Trophoblast cell (in vitro differentiated cells and primary cell): ENCODE results near the gene SUPT20H.

Experiments
- DNase-seq, 2 donors: peaks; one replicate each; pipeline ENCODE4 v3.0.0-alpha.2; 2016
- H2AFZ ChIP-seq: 2 replicates; pipeline ENCODE4 v1.6.1; 2013; ENCODE audit warnings: low read length, moderate library complexity, mild to moderate bottlenecking; ENCODE audit not compliant: insufficient read depth, poor library complexity
- H2AK5ac ChIP-seq: 2 replicates; pipeline ENCODE4 v1.6.1; 2013; ENCODE audit warnings: mild to moderate bottlenecking, low read length
- H2BK120ac ChIP-seq: 2 replicates; pipeline ENCODE4 v1.6.1; 2013; ENCODE audit warnings: low read length, mild to moderate bottlenecking, moderate library complexity; ENCODE audit not compliant: insufficient read depth, poor library complexity
- H2BK12ac ChIP-seq: 2 replicates; pipeline ENCODE4 v1.6.1; 2013; ENCODE audit warnings: mild to moderate bottlenecking, low read length, moderate library complexity
- H2BK5ac ChIP-seq: 2 replicates; pipeline ENCODE4 v1.6.1; 2013; ENCODE audit warnings: low read length, low read depth, moderate library complexity, mild to moderate bottlenecking; ENCODE audit not compliant: poor library complexity
- H3K14ac ChIP-seq: 2 replicates; pipeline ENCODE4 v1.6.1; 2013; ENCODE audit warnings: mild to moderate bottlenecking, low read length
- H3K18ac ChIP-seq: 2 replicates; pipeline ENCODE4 v1.6.1; 2013; ENCODE audit warnings: mild to moderate bottlenecking, low read length
- H3K23ac ChIP-seq: 2 replicates; pipeline ENCODE4 v1.6.1; 2013; ENCODE audit warnings: low read length
- H3K27ac ChIP-seq: 2 replicates; pipeline ENCODE4 v1.5.1; 2013; ENCODE audit warnings: low read depth, mild to moderate bottlenecking, inconsistent platforms, low read length, moderate library complexity
- H3K27me3 ChIP-seq: 2 replicates; pipeline ENCODE4 v1.6.1; 2013; ENCODE audit warnings: inconsistent platforms, mild to moderate bottlenecking, low read length, moderate library complexity; ENCODE audit not compliant: insufficient read depth
- H3K36me3 ChIP-seq, 2 experiments: 1 replicate in 1 of 2; 2 replicates in 1 of 2; pipeline ENCODE4 v1.6.1; 2013; ENCODE audit warnings: low read length in 2 of 2, mild to moderate bottlenecking in 2 of 2, moderate library complexity in 1 of 2; ENCODE audit not compliant: insufficient read depth in 2 of 2, control insufficient read depth in 1 of 2
- H3K4ac ChIP-seq: 2 replicates; pipeline ENCODE4 v1.6.1; 2013; ENCODE audit warnings: low read depth, mild to moderate bottlenecking, low read length, moderate library complexity
- H3K4me1 ChIP-seq, 2 experiments: 1 replicate in 1 of 2; 2 replicates in 1 of 2; pipeline ENCODE4 v1.6.1; 2013; ENCODE audit warnings: low read length in 2 of 2, mild to moderate bottlenecking in 2 of 2, moderate library complexity in 1 of 2; ENCODE audit not compliant: insufficient read depth in 2 of 2, control insufficient read depth in 1 of 2
- H3K4me2 ChIP-seq: 2 replicates; pipeline ENCODE4 v1.6.1; 2013; ENCODE audit warnings: inconsistent platforms, mild to moderate bottlenecking, low read length, moderate library complexity
- H3K4me3 ChIP-seq: 2 replicates; pipeline ENCODE4 v1.5.1; 2013; ENCODE audit warnings: mild to moderate bottlenecking, low read depth, low read length, inconsistent platforms
- H3K79me1 ChIP-seq: one replicate; pipeline ENCODE4 v1.6.1; 2013; ENCODE audit warnings: low read length
- H3K79me2 ChIP-seq: 2 replicates; pipeline ENCODE4 v1.6.1; 2013; ENCODE audit warnings: low read length, mild to moderate bottlenecking; ENCODE audit not compliant: control insufficient read depth, insufficient read depth, poor library complexity
- H3K9ac ChIP-seq: 2 replicates; pipeline ENCODE4 v1.6.1; 2013; ENCODE audit warnings: mild to moderate bottlenecking, low read length
- H3K9me3 ChIP-seq: 2 replicates; pipeline ENCODE4 v1.6.1; 2013; ENCODE audit warnings: low read depth, mild to moderate bottlenecking, control low read depth, inconsistent platforms, low read length; ENCODE audit not compliant: insufficient read depth
- H4K12ac ChIP-seq: 2 replicates; pipeline ENCODE4 v1.6.1; 2013; ENCODE audit warnings: low read depth, mild to moderate bottlenecking, low read length, moderate library complexity
- H4K8ac ChIP-seq: 2 replicates; pipeline ENCODE4 v1.6.1; 2013; ENCODE audit warnings: low read depth, mild to moderate bottlenecking, low read length, moderate library complexity
- H4K91ac ChIP-seq: one replicate; pipeline ENCODE4 v1.6.1; 2013; ENCODE audit warnings: low read depth, mild to moderate bottlenecking, low read length, moderate library complexity
- WGBS: extraction: QIAGEN DNeasy Blood & Tissue Kit; methylation state at CpG from one replicate; pipeline ENCODE4 v1.1.7; 2013; ENCODE audit warnings: missing lambda C conversion rate; ENCODE audit not compliant: insufficient read length, insufficient coverage; ENCODE audit errors: extremely low coverage; 5-methylcytosine and 5-hydroxymethylcytosine counted together

Gene SUPT20H

DNA sequence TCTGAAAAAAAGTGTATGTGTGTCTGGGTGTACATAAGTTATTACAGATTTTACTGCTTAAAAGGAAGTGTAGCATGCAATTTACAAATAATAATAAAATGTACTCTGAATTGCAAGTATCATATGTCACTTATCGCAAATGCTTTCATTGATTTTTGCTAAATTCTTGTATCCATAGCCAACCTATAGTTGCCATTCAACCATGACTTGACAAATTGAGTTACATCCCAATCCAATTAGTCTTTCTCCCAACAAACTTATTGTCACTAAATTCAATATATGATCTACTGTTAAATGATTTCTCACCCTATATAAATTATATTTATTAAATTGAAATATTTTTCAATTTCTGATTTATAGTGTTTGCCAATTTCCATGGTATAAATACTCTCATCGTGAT lies 17.3 kb upstream of the SUPT20H start:
- H3K14ac ChIP-seq: no peak overlapping the region
- no CpG with 5 or more reads among the region's 2 CpGs for WGBS
- H3K23ac ChIP-seq: no peak overlapping the region
- H3K4me1 ChIP-seq: no peaks in the 10 kb centered on the region
- H4K91ac ChIP-seq: no peak overlapping the region
- H2BK5ac ChIP-seq: no peak overlapping the region
- H3K27ac ChIP-seq: no peak overlapping the region
- H2BK120ac ChIP-seq: no peak overlapping the region
- no peak overlapping the region for H4K12ac ChIP-seq
- no peaks in the 10 kb centered on the region for H3K79me2 ChIP-seq
- no peak overlapping the region for H3K9ac ChIP-seq
- DNase-seq: no peak
- H2AK5ac ChIP-seq: no peak overlapping the region
- H3K4ac ChIP-seq: no peak overlapping the region
- no peak overlapping the region for H4K8ac ChIP-seq
- H3K36me3 ChIP-seq: no peaks in the 10 kb centered on the region
- no peak overlapping the region for H2BK12ac ChIP-seq
- H3K27me3 ChIP-seq: no peaks in the 10 kb centered on the region
- no peak overlapping the region for H3K4me3 ChIP-seq
- H2AFZ ChIP-seq: no peak overlapping the region
- no peak overlapping the region for H3K18ac ChIP-seq
- no peaks in the 10 kb centered on the region for H3K79me1 ChIP-seq
- no peaks in the 10 kb centered on the region for H3K9me3 ChIP-seq
- no peak overlapping the region for H3K4me2 ChIP-seq

DNA sequence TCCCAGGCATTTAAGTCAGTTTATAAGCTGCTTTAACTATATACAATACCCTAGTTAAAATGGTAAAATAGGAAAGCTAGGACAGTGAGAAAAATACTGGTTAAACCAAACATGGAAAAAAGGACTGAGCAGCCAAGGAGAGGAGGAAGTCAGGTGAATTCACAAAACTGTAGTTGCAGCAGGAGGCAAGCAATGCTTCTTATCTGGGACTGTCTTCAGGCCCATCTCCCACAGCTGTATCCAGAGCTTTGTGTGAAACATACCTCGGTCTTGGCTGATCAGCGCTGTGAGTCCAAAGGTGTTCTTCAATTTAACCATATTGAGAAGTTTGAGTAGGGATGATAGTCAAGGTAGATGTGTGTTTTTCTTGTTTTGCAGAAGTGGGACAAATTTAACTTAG lies 15.7 kb upstream of the SUPT20H start:
- Histone ChIP-seq H3K4me3 (no peak overlapping the region), H2BK5ac (no peak overlapping the region), H2BK12ac (no peak overlapping the region), H3K36me3 (no peaks in the 10 kb centered on the region), H3K79me1 (no peaks in the 10 kb centered on the region), H3K9me3 (no peaks in the 10 kb centered on the region), H2AFZ (no peak overlapping the region), H3K4me1 (no peaks in the 10 kb centered on the region), H3K27ac (no peak overlapping the region), H4K12ac (no peak overlapping the region), H3K27me3 (no peaks in the 10 kb centered on the region), H3K23ac (no peak overlapping the region), H2BK120ac (no peak overlapping the region), H3K79me2 (peaks cover 1% of the 10 kb centered on the region), H3K4ac (no peak overlapping the region), H4K91ac (no peak overlapping the region), H2AK5ac (no peak overlapping the region), H3K14ac (no peak overlapping the region), H3K18ac (no peak overlapping the region), H3K4me2 (no peak overlapping the region), H3K9ac (no peak overlapping the region), H4K8ac (no peak overlapping the region)
- no CpG with 5 or more reads among the region's 2 CpGs for WGBS
- DNase-seq: no peak

DNA sequence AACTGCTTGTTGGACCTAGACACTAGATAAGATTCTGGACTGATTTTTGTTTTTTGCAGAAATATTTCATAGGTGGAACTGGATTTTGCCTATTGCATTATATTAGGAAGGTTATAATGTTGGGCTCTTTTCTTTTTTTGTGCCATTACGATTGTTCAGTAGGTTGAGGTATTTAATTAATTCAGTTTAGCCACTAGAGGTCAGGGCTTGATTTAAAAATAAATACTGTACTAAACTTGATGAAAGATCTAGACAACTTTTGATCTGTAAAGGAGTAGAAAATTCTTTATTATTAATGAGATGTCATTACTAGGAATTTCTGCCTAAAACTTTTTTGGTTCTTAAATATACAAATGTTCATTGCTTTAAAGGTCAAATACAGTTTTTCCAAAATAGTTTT lies 15.2 kb upstream of the SUPT20H start:
- Histone ChIP-seq H3K9ac (no peak overlapping the region), H3K27me3 (no peaks in the 10 kb centered on the region), H4K8ac (no peak overlapping the region), H4K91ac (no peak overlapping the region), H2BK5ac (no peak overlapping the region), H3K79me2 (peaks cover 1% of the 10 kb centered on the region), H3K18ac (no peak overlapping the region), H3K23ac (no peak overlapping the region), H3K14ac (no peak overlapping the region), H3K27ac (no peak overlapping the region), H4K12ac (no peak overlapping the region), H3K4ac (no peak overlapping the region), H2BK12ac (no peak overlapping the region), H3K4me3 (no peak overlapping the region), H2BK120ac (no peak overlapping the region), H3K4me2 (no peak overlapping the region), H3K9me3 (no peaks in the 10 kb centered on the region), H3K4me1 (no peaks in the 10 kb centered on the region), H2AK5ac (no peak overlapping the region), H3K79me1 (no peaks in the 10 kb centered on the region), H3K36me3 (no peaks in the 10 kb centered on the region), H2AFZ (no peak overlapping the region)
- peak in 1 of 2 donors; percentile 13 for DNase-seq
- WGBS: no CpG with 5 or more reads among the region's 1 CpG

DNA sequence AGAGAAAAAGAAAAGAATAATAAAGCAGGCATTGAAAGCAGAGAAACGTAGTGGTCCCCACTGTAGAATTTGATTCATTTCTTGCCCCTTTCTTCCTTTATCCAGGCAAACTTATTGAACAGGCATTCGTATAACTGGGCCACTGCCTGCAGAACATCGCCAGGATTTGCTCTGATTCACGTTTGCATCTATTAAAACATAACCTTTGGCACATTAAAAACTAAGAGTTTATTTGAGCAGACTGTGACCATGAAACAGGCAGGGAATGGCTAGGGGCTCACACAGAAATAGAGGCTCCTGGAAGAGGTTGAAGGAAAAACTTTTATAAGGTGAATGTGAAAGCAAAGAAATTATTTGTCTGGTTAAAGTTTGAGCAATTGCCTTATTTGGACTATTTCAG lies 12.5 kb upstream of the SUPT20H start:
- Histone ChIP-seq H4K91ac (no peak overlapping the region), H3K18ac (no peak overlapping the region), H4K8ac (no peak overlapping the region), H3K79me2 (peaks cover 1% of the 10 kb centered on the region), H3K27me3 (no peaks in the 10 kb centered on the region), H3K79me1 (no peaks in the 10 kb centered on the region), H3K4ac (no peak overlapping the region), H3K4me2 (no peak overlapping the region), H2AK5ac (no peak overlapping the region), H2BK120ac (no peak overlapping the region), H3K4me3 (no peak overlapping the region), H3K36me3 (no peaks in the 10 kb centered on the region), H2BK5ac (no peak overlapping the region), H3K23ac (no peak overlapping the region), H2BK12ac (no peak overlapping the region), H3K9ac (no peak overlapping the region), H2AFZ (no peak overlapping the region), H3K27ac (no peak overlapping the region), H3K4me1 (no peaks in the 10 kb centered on the region), H3K9me3 (no peaks in the 10 kb centered on the region), H4K12ac (no peak overlapping the region), H3K14ac (no peak overlapping the region)
- no peak for DNase-seq
- no CpG with 5 or more reads among the region's 4 CpGs for WGBS
